ELF-1 (cell line): ENCODE data around the gene EXOC7.

Source experiments
- DNase-seq: peaks from one replicate; pipeline ENCODE4 v3.0.0-alpha.2; 2016; ENCODE audit warnings: low read depth, low spot score

The EXOC7 gene

GRCh38 chr17:76120658-76121008 lies 17.0 kb upstream of the EXOC7 start:
- peak; percentile 23 for DNase-seq

GRCh38 chr17:76119409-76120371 lies 16.1 kb upstream of the EXOC7 start:
- DNase-seq = peak; percentile 30

- DNase-seq = no peak
These were observed 11.7 kb upstream of the EXOC7 start for GRCh38 chr17:76115138-76115754.

- no peak for DNase-seq
These were observed 8.4 kb upstream of the EXOC7 start for GRCh38 chr17:76111956-76112355.

- DNase-seq = no peak
These were observed 3.9 kb upstream of the EXOC7 start for GRCh38 chr17:76107509-76107908.

- no peak for DNase-seq
These were observed 3.1 kb upstream of the EXOC7 start for GRCh38 chr17:76106703-76107102.

GRCh38 chr17:76104896-76105231 lies 1.3 kb upstream of the EXOC7 start:
- no peak for DNase-seq

- DNase-seq = no peak
These were observed 731 bp upstream of the EXOC7 start for GRCh38 chr17:76104140-76104895.

GRCh38 chr17:76102944-76103273 lies 678 bp downstream of the EXOC7 start:
- no peak for DNase-seq

- no peak for DNase-seq
These were observed 5.8 kb downstream of the EXOC7 start for GRCh38 chr17:76097716-76098295.

GRCh38 chr17:76095943-76096342 lies 7.6 kb downstream of the EXOC7 start:
- no peak for DNase-seq

- DNase-seq = no peak
These were observed 9.5 kb downstream of the EXOC7 start for GRCh38 chr17:76094046-76094445.

- DNase-seq = no peak
These were observed 10.8 kb downstream of the EXOC7 start for GRCh38 chr17:76092526-76093413.

- DNase-seq = no peak
These were observed 11.9 kb downstream of the EXOC7 start for GRCh38 chr17:76091526-76092286.

GRCh38 chr17:76090517-76091129 lies 13.0 kb downstream of the EXOC7 start:
- DNase-seq = no peak

GRCh38 chr17:76089680-76090516 lies 13.7 kb downstream of the EXOC7 start:
- no peak for DNase-seq

GRCh38 chr17:76088868-76089576 lies 14.6 kb downstream of the EXOC7 start:
- no peak for DNase-seq
